GM21529 (cell line): ENCODE measurements around the gene MTCP1.

ENCODE experiments used
- ATAC-seq: cut with Tn5 transposase; IDR thresholded peaks from one replicate; pipeline ENCODE4 v1.9.1; 2021; ENCODE audit not compliant: unreplicated experiment

The MTCP1 gene

DNA sequence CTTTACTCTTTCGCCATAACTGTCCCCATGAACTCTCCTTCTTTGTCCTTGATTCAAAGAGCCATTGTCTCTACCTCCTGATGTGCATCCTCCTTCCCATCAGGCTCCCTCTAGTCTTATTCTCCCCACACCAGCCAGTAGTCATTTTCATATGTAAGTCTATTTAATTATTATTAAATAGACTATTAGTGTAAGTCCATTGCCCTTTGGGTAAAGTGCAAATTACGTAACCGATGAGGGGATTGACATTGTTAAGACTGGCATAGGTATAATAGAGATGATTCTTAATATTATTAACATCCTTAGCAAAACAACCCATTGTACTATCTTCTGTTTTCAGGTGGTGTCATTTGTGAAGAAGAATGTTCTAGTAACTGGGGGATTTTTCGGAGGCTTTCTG is 16.7 kb downstream of the MTCP1 start:
- ATAC-seq = no peak

DNA sequence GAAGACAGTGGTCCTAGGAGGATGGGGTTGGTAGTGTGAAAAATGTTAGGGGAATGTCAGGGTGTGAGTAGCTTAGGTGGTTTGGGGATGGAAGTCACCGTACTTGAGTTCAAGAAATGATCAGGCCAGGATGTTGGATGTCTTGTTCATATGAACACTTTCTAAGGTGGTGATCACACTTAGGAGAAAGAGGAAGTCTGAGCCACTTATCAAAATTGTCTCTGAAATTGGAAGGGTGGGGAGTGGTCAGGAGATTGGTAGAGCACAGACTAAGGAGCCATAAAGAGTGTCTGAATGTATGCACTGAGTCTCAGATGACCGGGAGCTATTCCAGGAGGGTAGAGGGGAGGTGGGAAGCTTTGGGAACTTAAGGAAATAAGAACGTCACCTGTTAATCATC is 17.3 kb downstream of the MTCP1 start:
- no peak for ATAC-seq

DNA sequence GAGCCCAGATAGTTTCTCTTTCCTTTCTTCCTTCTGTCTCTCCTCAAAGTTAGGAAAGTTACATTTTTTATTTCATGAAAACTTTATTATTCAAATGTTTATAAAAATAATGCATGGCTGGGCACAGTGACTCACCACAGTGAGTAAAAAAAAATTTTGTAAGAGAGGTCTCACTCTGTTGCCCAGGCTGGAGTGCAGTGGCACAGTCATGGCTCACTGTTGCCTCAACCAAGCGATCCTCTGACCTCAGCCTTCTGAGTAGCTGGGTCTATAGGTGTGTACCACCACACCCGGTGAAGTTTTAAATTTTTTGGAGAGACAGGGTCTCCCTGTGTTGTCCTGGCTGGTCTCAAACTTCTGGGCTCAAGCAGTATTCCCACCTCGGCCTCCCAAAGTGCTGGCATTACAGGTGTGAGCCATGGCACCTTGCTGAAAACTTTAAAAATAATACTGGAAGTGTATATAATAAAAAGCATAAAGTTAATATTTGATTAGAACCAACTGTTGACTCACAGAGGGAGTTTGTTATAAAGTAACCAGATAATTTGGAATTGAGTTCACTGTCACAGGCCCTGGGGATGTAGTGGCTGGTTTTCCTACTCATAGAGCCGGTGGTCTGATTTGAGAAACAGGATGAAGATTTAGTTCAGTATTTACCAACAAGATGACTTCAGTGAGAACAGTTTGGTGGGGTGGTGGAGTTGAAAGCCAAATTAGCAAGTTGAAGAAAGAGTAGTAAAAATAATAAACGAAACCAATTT is 18.0 kb downstream of the MTCP1 start:
- no peak for ATAC-seq

DNA sequence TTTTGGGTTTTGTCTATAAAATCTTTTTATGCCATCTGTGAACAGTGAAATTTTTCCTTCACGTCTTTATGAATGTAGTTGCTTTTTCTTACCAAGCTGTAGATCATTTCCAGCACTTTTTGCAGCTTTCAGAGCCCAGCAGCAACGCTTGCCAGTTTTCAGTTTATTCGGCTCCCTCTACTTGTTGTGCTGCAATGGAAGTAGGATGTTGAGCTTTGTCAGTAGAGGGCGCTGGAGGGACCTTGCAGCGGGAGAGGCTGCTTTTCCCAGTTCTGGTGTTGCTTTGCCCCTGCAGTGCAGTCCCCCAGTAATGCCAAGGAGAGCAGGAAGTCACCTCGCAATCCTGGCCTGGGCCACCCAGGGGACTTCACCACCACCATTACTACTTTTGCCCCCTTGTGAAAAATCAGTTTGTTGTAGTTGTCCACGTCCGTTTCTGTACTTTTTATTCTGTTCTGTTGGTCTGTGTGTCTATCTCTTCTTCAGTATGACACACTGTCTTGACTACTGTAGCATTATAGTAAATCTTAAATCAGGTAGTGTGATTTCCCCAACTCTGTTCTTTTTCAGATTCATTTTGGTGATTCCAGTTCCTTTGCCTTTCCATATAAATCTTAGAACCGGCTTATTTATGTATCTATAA is 21.8 kb downstream of the MTCP1 start:
- ATAC-seq = no peak

DNA sequence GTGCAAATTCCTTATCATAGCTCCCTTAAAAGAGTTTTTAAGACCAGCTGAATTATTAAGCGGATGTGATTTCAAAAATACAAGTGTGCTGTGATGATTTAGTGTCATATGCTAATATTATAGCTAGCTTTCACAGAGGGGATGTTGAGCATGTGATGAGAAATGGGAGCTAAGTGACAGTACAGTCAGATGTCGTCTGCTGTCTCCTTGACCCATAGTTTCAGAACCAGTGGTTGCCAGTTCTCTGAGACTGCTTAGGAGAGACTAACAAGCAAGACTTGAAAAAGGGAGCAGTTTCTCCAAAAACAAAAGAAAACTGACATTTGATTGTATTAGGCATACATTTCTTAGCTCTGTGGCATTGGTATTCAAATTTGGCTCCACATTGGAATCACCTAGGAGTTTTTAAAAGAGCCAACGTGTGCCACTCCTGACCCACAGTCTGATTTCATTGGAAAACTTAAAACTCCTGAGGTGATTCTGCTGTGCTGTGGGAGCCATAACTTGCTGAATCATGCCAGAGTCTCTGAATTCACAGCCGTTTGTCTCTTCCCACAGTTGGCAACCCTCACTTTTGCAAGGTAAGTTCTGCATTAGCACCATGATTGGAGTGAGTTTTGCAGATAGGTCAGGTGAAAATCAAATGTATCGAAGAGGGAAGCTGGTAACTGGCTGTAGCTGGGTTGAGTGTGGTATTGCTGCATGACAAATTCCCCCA is 24.0 kb downstream of the MTCP1 start:
- ATAC-seq = no peak

DNA sequence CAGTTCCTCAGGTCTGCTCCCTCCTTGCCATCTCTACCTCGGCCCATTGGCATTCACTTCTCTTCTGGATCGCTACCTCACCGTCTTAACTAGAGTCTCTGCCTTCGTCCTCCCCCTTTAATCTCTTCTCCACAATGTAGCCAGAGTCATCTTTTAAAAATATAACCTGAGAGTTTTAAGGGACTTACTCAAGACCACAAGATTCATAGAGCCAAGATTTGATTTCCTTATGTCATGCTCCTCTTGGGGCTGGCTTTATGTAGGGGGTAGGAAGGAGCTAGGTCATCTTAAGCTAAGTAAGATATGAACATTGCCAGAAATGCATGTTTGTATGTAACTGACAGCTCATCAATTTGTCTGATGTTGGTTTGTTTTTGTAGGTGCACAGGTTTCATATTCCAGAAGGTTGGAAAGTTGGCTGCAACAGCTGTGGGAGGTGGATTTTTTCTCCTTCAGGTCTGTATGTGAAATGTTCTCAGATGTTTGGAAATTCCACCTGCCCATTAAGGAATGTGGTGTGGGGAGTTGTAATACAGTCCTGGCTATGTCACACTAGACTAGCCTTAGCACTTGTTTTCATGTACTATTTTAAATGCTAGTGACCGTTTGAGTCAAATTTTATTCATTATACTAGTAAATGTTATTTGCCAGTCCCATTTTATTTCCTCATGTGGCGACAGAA is 24.7 kb downstream of the MTCP1 start:
- ATAC-seq = no peak

DNA sequence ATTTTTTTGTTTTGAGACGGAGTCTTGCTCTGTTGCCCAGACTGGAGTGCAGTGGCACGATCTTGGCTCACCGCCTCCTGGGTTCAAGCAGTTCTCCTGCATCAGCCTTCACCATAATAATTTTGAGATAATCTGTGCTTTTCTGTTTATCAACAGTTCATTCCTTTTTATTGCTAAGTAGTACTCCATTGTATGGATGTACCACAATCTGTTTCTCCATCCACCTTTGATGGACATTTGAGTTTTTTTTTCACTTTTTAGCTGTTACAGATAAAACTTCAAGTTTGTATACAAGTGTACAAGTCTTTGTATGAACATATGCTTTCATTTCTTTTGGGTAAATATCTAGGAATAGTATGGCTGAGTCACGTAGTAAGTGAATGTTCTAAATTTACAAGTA is 35.2 kb downstream of the MTCP1 start:
- ATAC-seq = no peak

DNA sequence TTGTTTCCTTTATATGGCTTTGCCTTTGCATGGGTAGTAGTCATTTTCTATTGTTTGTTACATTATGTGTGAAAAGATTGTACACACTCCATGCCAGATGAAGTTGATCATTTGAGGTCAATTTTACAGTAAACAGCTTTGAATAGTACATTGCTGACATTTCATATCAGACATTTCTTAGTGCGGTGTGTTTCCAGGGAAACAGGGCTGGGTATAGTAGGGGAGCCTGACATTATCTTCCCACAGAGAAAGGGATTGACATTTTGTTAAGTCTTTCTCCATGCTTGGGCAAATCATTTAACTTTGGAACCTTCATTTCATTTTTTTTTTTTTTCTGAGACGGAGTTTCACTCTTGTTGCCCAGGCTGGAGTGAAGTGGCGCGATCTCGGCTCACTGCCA is 39.3 kb downstream of the MTCP1 start:
- ATAC-seq = no peak

DNA sequence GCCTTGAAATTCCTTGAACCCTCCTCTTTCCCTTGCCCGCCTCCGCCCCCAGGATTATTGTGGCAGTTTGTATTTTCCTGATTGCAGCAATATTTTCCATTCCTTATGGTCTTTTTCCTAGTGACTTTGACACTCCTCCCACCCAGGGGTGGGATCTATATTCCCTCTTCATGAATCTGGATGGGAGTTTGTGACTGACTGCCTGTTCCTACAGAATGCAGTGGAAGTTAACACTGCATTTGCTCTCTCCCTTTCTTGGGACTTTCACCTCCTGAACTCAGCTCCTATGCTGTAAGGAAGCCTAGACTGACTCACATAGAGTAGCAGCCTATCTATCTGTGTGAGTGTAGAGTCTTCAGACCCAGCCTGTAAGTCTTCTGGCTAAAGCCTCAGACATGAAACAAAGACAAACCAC is 42.1 kb downstream of the MTCP1 start:
- ATAC-seq = no peak

DNA sequence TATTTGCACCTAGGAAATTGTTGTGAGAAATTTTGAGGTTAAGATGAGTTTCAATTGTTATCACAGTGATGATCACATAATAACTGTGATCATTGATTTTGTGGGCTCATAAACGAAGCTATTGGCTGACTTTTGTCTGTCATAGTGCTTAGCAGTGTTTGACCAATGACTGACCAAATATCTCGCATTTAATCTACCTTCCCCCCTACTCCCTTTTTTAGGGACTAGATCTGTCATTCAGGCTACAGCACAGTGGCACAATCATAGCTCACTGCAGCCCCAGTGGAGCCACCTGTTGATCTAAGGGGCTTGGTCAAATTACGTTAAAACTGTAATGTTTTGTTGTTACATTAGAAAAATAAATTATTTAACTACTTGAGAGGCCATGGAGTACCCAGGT is 42.8 kb downstream of the MTCP1 start:
- ATAC-seq = no peak

DNA sequence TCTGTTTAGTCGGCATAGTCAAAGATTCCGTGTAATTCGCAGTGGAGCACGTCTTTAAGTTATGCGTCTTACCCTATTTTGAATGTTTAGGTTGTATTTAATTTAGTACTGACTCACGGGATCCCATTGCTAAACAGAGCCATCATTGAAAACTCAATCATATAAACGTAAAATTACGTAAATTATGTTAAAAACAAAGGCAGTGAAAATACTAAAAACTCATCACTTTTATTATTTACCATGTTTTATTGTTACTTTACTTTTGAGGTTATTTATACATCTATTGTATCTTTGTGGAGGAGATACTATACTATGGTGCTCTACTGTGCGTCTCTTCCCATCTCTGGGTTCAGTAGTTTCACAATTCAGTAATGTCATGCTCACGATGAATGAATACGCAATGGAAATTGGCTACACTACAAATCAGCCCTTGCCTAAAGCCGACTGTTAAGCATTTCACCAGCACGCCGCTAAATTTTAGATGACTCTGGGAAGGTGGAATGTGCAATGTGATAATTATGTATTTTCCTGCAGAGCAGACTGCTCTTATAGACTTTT is 43.3 kb downstream of the MTCP1 start:
- no peak for ATAC-seq

DNA sequence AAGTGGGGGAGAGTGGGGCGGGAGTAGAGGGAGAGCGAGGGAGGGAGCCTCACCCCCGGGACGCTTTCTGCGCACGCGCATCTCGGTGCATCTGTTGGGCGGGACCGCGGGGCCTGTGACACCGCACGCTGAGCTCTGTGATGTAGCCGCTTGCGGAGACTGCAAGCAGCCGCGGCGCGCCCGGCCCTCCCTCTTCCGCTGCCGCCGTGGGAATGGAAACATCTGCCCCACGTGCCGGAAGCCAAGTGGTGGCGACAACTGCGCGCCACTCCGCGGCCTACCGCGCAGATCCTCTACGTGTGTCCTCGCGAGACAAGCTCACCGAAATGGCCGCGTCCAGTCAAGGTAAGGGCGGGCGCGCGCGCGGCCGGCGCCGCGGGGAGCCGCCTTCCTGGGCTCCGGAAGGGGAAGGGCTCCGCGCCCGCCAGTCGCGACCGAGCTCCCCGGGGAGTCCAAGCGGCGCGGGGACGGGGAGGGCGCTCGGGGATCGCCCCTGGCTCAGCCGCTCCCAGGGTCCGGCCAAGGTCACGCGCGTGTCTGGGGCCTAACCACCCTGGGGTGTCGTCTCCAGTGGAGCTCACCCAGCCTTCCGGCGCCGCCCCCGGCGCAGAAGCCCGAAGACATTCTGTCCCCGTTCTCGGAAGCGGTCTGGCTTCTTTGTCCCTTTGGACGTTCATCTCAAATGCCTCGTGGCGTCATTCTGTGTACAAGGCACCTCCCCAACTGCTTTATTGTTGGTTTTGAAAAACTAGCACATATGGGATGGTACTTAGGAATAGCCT is 44.0 kb downstream of the MTCP1 start, which contains the start of gene FUNDC2:
TSS of gene FUNDC2 (plus strand) at position 118 of the 782 bp plus-strand sequence. CDS start at position 213, 95 bp downstream.
- ATAC-seq = peak; percentile 87

DNA sequence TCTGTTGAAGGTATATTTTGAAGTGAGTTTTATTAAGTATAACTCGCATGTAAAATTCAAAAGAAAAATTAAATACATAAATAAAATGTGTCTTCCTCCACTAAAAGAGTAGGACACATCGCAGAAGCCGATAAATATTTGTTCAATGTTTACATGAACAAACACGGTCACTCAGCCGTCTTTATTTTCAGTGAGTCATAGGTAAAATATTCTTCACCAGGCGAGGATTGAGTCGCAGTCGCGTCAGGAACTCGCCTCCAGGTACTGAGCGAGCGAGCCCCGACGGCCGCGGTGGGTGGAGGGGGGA is 44.6 kb downstream of the MTCP1 start:
- no peak for ATAC-seq

DNA sequence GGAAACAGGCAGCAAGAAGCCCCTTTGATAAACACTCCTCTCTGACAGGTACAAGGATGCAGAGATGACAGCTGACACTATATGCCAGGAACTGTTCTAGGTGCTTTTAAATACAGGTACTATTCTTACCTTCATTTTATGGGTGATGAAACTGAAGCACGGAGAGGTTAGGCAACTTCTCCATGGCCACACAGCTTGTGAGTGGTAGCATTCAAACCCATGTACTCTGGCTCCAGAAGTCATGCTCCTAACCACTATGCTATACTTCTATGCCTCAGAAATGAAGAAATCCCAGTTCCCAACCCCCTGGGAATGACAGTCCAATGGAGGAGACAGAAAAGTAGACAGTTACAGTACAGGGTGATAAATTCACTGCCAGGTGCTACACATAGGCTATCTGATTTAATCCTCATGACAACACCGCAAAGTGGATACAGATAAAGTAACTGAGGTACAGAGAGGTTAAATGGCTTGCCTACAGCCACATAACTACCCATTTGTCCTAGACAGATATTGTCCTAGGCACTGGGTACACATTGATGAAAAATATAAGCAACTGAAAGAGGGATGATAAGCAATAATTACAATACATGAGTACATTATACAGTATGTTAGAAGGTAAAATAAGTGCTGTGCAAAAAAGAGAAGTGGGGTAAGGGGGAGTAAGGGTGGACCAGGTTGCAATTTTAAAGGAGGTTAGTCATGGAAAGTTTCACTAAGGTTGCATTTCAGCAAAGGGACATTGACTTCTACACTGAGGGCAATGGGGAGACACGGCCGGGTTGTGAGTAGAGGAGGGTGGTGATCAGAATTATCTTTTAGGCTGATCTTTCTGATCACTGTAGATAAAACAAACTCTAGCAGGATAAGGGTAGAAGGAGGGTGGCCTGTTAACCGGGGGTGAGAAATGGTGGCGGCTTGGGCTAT is 46.8 kb downstream of the MTCP1 start:
- no peak for ATAC-seq

DNA sequence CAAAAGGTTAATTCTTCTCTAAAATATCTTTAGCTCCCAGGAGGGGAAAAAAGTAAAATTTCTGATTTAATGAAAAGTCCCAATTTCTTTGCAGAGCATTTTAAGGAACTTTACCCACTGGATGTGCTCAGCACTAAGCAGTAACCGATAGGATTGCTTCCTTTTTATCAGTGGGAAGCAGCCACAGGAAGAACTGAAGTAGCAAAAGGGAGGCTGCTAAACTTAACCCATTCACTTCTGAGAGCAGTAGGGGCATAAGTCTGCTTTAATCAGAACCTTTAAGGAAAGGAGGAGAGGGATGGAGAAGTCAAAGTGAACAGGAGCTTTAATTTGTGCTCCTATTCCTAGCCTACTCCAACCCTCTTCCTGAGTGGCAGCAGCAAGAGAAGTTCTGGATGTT is 48.4 kb downstream of the MTCP1 start, which contains the start of gene F8:
TSS of gene F8 (minus strand) at position 139 of the 400 bp plus-strand sequence. CDS start 171 bp downstream, outside the sequence.
- ATAC-seq = no peak

DNA sequence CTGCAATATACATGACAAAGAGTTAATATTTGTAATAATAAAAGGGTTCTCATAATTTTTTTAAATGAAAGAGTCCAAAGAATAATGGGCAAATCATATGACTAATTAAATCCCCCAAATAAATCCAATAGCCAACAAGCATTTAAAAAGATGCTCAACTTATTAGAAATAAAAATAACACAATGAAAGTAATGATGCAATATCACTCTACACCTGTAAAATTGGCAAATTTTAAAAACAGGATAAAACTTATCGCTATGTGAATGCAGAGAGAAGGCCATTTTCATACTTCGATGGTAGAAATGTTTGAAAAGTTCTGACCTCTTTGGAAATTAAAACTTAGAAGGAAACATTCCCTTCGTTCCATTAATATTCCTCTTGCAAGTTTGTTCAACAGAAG is 50.3 kb downstream of the MTCP1 start:
- no peak for ATAC-seq
